ENCODE data around the gene HSPH1.

Gene HSPH1

DNA sequence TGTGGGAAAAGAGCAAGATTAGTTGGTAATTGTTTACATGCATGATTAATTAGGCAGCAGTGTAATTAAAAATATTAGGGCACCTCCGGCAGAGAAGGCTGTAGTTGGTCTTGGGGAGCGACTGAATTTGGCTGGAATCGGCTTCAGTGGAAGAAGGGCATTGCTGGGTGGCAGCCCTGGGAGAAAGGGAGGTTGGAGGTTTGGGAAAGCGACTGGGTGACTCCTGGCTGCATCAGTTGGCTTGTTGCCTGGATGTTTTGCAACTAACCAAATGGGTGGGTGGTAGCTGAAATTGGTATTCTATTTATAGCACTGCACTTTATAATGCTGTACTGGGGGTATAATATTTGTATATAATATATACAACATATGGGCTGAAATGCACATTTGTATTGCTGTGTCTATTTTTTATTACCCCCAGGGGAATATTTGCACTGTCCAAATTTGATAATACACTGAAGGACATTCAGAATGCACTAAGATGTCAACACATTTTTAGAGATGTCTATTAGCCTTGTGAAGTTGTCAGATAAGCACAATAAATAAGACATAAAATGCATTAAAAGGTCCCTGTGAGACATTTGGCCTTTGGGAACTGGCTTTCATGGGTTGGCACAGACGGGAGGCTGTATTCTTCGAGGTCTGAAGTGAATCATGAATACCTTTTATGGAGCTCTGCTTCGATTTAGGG is 39.8 kb upstream of the HSPH1 start:
- TF ChIP-seq, protein P1, sequence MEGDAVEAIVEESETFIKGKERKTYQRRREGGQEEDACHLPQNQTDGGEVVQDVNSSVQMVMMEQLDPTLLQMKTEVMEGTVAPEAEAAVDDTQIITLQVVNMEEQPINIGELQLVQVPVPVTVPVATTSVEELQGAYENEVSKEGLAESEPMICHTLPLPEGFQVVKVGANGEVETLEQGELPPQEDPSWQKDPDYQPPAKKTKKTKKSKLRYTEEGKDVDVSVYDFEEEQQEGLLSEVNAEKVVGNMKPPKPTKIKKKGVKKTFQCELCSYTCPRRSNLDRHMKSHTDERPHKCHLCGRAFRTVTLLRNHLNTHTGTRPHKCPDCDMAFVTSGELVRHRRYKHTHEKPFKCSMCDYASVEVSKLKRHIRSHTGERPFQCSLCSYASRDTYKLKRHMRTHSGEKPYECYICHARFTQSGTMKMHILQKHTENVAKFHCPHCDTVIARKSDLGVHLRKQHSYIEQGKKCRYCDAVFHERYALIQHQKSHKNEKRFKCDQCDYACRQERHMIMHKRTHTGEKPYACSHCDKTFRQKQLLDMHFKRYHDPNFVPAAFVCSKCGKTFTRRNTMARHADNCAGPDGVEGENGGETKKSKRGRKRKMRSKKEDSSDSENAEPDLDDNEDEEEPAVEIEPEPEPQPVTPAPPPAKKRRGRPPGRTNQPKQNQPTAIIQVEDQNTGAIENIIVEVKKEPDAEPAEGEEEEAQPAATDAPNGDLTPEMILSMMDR (IDR thresholded peaks at IDR 0.05; ENCODE audit: insufficient read depth, missing control alignments) = no peak
- DNase-seq (ENCODE audit: insufficient read length, low spot score) (no peak), FAIRE-seq (no peak)

DNA sequence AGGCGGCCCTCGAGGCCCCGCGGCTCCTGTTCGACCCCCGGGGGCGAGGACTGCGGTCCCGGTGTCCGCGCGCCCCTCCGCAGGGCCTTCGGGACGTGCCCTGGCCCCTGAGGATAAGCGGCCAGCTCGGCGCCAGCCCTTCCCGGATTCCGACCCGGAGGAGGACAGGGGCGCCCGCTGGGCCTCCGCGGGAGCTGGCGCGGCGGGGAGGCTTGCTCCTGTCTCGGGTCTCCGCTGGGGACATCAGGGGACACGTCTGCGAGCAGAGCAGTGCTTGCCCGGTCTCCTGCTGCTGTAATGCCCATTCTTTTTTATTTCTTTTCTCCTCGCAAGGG is 38.9 kb upstream of the HSPH1 start:
- DNase-seq (ENCODE audit: insufficient read length, low spot score) (peak; percentile 33), FAIRE-seq (no peak)
- TF ChIP-seq, protein P1 (IDR thresholded peaks at IDR 0.05; ENCODE audit: insufficient read depth, missing control alignments) = no peak

DNA sequence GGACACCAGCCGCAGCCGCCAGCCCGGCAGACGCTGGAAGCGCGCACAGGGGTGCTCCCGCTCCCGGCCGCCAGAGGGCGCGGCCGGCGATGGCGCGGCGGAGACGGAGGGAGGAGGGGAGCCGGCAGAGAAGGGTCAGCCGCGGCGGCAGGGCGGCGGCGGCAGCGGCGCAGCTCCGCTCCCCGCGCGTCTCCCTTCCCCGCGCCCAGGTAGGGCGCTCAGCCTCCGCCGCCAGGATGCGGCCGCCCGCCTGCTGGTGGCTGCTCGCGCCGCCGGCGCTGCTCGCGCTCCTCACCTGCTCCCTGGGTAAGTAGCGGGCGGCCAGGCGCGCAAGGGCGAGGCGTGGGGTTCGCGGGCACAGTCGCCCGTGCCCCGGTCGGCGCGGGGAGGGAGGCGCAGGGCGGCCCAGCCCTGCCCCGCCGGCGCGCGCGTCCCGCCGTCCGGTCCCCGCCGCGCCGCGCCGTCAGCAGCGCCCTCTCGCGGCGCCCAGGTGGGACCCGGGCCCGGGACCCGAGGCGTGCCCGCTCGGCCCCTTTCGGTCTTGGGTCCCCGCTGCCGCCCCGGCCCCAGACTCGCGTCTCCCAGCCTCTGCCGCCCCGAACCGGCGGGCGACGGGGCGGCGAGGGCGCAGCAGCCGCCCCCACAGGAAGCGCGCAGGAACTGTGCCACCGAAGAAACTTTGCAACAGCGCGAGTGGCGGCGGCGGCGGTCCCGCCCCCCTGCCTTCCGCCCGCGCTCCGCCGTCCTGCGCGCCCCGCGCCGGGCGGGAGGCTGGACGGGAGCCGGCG is 38.3 kb upstream of the HSPH1 start, which contains the start of gene B3GLCT:
Gene B3GLCT (plus strand): TSS at position 127 of the 788 bp plus-strand sequence. CDS start 110 bp downstream, at position 237.
- TF ChIP-seq, protein P1 (IDR thresholded peaks at IDR 0.05; ENCODE audit: insufficient read depth, missing control alignments) = peak; percentile 69
- FAIRE-seq = no peak
- peak; percentile 81 for DNase-seq (ENCODE audit: insufficient read length, low spot score)

DNA sequence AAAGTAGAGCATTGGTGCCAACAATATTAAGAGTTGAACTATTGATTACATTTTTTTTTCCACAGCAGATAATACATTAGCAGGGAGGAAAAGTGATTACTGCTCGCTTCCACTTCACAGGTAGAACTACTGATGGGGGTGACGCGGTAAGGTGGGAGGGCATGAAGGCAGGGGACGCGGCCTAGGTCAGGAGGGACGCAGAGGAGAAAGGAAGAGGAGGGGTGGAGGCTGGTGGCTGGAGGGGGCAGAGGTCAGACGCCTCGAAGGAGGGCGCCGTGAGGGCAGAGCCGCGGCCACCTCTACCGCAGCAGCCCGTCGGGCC is 37.8 kb upstream of the HSPH1 start:
- DNase-seq (ENCODE audit: insufficient read length, low spot score) (no peak), FAIRE-seq (no peak)
- TF ChIP-seq, protein P1 (IDR thresholded peaks at IDR 0.05; ENCODE audit: insufficient read depth, missing control alignments) = no peak

DNA sequence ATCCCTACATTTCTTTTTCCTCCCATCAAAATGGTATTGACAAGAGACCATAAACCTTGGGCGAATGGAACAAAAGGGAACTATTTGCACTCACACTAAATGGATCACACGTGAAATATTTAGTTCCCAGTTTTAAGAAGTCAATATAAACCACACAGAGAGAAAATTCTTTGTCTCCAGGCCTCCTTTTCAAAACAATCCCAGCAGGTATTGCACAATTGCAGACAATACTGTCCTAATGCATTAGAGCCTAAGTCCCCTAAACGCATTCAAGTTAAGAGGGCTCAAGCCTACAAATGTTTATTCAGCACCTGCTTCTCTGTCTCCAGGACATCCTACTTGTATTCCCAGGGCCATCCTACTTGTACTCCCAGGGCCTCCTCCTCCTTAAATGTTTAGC is 36.8 kb upstream of the HSPH1 start:
- TF ChIP-seq, protein P1 (IDR thresholded peaks at IDR 0.05; ENCODE audit: insufficient read depth, missing control alignments) = no peak
- FAIRE-seq (no peak), DNase-seq (ENCODE audit: insufficient read length, low spot score) (no peak)

DNA sequence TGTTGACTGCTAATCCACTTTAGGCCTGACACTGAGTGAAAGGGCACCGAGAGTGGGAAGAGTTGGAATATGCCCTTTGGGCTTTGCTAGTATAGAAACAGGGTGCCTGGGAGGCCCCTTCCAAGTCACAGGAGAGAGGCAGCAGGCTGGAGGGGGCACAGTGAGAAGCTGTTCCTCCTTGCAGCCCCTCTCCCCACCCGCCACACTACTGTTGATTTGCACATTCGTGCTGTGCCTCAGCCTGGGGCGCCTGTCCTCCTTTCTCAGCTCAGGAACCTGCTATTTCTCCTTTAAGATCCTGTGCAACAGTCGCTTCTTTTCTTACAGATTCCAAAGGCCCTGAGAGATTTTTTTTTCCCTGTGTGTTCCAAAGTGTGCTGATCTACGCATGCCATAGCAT is 35.3 kb upstream of the HSPH1 start:
- TF ChIP-seq, protein P1 (IDR thresholded peaks at IDR 0.05; ENCODE audit: insufficient read depth, missing control alignments) = no peak
- no peak for FAIRE-seq
- no peak for DNase-seq (ENCODE audit: insufficient read length, low spot score)

DNA sequence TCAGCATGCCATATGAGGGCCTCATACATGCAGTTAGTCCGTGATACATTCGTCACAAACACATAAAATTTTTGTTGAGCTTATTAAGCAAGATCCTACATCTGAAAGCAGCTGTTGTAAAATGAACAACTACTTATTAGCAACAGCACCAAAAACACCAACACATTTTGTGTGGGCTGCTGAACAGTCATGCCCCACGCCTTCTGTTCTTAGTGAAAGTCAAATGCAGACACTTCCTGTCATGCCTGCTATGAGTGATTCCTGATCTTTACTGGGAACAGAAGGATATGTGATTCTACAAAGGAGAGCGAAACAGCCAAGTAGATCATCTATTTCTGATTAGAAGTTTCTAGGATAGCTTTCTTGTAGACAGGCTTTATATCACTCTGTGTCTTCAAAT is 33.9 kb upstream of the HSPH1 start:
- FAIRE-seq (no peak), DNase-seq (ENCODE audit: insufficient read length, low spot score) (no peak)
- TF ChIP-seq, protein P1 (IDR thresholded peaks at IDR 0.05; ENCODE audit: insufficient read depth, missing control alignments) = no peak

Data from D721Med (cell line).